ENCODE results near the gene SKI. TPM values are rescaled to one million over a fixed set of nuclear protein-coding genes. Genes with fewer than 3 reads are reported as not detected.

Gene SKI
- total and polyA plus RNA-seq, 2 of the 8 experiments (the other 6 are each of a cell fraction or from before 2014, with no cell fraction given), result 8.3 to 87.6 TPM

- TF ChIP-seq CHD7 (IDR thresholded peaks at IDR 0.05; ENCODE audit: insufficient replicate concordance, low read length) (no peak), FOSL1 (IDR thresholded peaks at IDR 0.05; ENCODE audit: insufficient read depth, low read depth, low read length) (no peak), CBX8 (IDR thresholded peaks at IDR 0.05; ENCODE audit: borderline replicate concordance, low read depth, low read length) (no peak), TCF12 (IDR thresholded peaks at IDR 0.05; ENCODE audit: low read depth, low read length) (no peak), HDAC2 (IDR thresholded peaks at IDR 0.05; ENCODE audit: borderline replicate concordance in 1 of 2, low read depth in 2 of 2, low read length in 2 of 2) (no peak), KDM5A (IDR thresholded peaks at IDR 0.05; ENCODE audit: low read length) (no peak), POU5F1 (IDR thresholded peaks at IDR 0.05; ENCODE audit: low read depth, low read length) (no peak), SIX5 (IDR thresholded peaks at IDR 0.05; ENCODE audit: low read depth, low read length) (no peak), SP2 (IDR thresholded peaks at IDR 0.05; ENCODE audit: low read length) (no peak), TAF7 (optimal IDR thresholded peaks at IDR 0.05; ENCODE audit: borderline replicate concordance, low read depth, low read length) (no peak), KDM4A (IDR thresholded peaks at IDR 0.05; ENCODE audit: low read depth, low read length, severe bottlenecking) (no peak)
Observed at GRCh38 chr1:2238361-2239012, 10.4 kb downstream of the SKI start (continued).

All from H1 (cell line).